Suppressor macrophage treated with lipopolysaccharide for 1 hour (primary cell): Measurements from ENCODE around the gene ERCC3.
"Not testable (repeated sequence)": the region's sequence is repeated elsewhere in the genome, so short reads cannot be mapped to it uniquely, and the experiment has no call there.

Experiments
- DNase-seq, 3 donors: peaks; one replicate each; pipeline ENCODE4 v3.0.0-alpha.2; 2020 to 2022

The ERCC3 gene

DNA sequence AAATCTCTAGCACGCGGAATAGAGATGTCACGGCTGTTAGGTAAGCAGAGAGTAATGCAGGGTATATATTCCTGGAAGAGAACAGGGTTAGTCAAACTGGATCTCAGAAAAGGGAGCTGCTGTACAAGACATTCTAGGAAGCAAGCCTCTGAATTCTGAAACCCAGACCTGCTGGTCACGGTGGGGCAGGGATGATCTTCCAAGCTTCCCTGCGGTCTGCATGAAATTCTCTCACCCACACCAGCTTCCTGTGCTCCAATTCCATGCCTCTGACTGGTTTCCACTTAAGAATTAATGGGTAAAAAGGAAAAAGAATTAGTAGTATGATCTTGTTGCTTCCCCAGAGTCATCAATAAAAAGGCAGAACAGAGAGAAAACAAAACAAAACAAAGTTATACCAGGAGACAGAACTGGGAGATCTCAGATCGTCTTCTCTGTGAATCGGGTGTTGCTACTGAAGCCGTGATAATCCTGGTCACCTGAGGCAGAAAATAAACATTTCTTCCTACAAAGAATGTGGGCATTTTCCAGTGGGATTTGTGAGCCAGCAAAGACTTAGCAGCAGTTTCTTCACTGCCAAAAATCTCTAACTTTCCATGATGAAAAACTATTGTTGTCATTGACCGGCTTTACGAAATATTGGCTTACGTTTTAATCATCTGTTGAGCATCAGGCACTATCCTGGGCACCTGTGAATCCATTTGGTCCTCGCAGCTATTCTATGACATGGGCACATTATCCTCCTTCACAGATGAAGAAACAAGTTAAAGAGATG lies 68.6 kb downstream of the ERCC3 start:
- no peak for DNase-seq

DNA sequence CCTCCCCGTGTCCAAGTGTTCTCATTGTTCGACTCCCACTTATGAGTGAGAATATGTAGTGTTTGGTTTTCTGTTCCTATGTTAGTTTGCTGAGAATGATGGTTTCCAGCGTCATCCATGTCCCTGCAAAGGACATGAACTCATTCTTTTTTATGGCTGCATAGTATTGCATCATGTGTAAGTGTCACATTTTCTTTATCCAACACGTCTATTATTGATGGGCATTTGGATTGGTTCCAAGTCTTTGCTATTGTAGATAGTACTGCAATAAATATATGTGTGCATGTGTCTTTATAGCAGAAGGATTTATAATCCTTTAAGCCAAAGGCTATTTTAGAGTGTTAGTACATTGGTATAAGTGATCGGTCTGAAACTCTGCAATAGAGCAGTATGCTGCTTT lies 69.8 kb downstream of the ERCC3 start:
- not testable (repeated sequence) for DNase-seq

DNA sequence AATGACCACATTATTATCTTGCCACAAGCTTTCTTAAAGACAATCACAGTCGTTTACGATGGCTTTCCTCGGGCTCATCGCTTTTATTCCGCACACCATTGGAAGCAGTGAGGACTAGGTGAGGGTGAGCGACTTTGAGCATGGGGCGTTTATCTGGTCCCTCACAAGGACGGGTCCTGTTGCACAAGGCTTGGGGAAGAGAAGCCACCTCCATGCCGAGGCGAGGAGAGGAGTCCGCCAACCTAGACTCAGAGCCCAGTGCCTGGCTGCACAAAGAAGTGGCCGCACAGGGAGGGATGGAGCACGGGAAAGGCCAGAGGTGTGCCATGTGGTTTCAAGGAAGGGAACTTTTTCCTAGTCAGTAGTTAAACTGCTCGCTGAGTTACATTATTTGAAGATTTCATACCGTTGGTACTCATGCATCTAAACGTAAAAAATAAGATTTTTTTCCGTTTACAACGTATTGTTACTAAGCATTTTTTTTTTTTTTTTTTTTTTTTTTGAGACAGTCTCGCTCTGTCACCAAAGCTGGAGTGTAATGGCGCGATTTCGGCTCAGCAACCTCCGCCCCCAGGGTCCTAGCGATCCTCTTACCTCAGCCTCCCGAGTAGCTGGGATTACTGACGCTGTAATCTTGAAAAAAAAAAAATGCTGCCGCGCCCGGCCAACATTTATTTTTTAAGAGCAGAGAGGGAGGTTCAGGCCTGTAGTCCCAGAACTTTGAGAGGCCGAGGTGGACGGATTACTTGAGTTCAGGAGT lies 73.0 kb downstream of the ERCC3 start:
- peak in 1 of 3 donors; percentile 29 for DNase-seq

DNA sequence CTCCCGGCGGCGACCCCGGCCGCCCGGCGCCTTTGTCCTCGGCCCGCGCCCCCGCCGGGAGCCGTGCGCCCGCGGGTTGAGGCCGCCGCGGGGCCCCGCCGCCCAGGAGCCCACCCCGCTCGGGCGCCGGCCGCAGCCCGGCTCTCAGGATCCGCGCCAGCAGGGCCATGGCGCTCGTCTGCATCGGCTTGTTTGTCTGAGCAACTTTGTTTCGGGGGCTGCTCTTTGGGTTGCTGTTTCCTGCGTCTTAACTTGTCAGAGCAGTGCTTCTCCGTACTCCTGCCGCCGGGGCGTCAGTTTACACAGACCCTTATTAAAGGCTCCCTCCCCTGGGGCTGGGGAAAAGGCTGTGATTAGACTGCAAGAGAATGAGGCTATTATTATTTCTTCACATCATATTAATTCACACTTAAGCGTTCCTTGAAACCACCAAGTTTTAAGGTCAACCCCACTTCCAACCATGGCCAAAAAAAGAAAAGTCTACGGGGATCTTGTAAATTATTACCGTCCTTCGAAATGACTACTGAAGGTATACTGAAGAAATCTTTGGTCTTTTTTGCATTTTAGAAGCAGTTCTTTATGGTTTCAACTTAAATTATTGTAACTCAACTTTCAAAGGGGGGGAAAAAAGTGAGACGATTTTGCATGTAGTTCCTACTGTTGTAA lies 73.7 kb downstream of the ERCC3 start, which contains the start of gene CYP27C1:
CYP27C1 (minus strand) TSS at position 198 of the 666 bp plus-strand sequence; CDS start at position 169, 29 bp downstream.
- DNase-seq: peak in 1 of 3 donors; percentile 40

DNA sequence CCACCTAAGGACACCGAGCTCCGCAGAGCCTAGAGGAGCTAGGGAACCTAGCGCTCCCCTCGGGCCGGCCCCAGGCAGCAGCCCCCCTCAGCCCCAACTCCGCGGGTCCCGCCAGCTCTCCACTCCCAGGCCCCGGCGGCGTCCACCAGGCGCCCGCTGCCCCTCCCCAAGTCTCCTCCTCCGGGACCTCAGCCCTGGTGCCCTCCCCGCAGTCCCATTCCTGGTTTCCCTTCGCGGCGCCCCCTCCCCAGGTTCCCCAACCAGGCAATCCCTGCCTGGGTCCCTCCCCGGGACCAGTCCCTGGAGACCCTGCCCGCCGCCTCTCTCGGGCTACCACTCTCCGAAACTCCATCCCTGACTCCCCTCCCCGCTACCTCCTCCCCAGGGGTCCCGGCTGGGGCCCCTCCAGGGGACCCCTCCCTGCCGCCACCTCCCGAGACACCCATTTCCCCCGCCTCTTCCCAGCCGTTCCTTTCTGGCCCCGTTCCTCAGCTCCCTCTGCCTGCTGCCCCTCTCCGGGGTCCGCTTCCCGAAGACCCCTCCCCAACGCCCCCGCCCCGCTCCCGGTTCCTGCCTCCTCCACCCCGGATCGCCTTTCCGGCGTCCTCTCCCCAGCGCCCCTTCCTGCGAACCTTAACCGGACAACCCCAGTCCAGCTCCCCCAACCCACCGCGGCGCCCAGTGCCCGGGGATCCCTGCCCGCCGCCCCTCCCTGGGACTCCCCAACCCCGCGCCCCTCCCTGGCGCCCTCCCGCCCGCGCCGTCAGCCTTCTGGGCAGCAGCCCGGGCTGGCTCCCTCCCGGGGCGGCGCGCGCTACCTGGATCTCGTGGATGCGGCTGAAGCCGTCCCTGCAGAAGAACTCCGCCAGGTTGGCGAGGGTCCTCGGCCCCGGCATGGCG lies 74.5 kb downstream of the ERCC3 start:
- DNase-seq: peak in 1 of 3 donors; percentile 39

DNA sequence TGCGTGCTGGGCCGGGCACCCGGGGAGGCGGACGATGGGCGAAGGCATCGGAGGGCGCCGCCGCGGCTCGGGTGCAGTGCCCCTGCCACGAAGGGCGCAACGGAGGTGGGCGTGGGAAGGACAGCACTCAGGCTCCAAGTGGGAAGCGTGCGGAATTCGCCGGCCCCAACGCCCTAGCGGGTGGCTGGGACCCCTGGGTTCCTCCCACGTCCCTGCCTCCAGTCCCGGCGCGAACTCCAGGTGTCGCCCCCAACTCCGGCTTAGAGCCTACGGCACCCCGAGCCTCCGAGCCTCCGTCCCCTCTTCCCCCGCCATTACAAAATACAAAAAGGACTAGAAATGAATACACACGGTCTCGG lies 75.2 kb downstream of the ERCC3 start:
- peak in 1 of 3 donors; percentile 25 for DNase-seq

DNA sequence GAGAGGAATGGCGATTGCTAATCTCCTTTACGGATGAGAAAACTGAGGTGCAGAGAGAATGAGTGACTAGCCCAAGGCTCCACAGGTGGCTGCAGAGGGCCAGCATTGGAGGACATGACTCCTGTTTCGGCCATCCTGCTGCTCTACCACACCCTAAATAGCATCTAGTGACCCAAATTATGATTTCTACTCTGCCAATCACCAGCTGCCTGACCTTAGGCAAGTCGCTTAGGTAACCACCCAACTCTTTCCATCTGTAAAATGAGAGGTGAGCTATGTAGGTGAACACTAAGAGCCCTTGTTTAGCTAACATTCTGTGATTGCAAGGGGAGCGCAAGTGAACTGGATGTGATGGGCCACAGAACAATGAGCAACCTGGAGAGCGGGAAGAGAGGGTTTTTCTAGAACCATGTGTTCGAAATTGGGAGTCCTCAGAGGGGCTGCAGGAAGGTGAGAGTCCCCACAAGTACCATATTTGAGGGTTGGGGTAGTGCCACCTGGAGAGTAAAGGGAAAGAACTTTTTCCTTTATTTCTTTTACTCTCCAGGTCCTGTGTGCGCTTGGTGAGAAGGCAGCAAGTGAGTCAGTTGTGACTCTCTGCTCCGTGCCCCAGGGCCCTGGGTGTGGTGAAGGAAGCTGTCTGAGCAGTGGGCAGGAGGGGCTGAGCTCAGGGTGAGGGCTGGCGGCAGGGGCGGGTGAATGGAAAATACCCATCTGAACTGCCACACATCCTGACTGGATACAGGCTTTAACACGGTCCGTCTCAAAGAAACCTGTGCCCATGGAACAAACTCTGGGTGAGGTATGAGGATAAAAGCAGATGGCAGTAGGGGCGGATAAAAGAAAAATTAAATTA lies 76.2 kb downstream of the ERCC3 start:
- DNase-seq: peak; percentile 38 to 58 (median 43)

DNA sequence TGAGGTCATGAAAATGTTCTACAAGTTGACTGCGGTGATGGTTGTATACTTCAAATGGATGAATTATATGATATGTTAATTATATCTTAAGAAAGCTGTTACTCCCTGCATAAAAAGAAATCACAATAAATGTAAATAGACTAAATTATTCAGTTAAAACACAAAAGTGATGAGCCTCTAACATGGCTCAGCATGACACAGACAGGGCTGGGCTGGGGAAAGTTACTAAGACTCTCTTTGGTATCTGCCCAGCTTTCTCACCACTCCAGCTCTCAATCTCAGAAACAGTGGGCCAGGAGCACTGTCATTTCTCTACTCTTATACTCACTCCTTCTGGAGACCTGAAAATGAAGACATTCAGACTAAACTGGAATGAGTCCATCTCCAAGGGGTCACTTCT lies 77.4 kb downstream of the ERCC3 start:
- no peak for DNase-seq

DNA sequence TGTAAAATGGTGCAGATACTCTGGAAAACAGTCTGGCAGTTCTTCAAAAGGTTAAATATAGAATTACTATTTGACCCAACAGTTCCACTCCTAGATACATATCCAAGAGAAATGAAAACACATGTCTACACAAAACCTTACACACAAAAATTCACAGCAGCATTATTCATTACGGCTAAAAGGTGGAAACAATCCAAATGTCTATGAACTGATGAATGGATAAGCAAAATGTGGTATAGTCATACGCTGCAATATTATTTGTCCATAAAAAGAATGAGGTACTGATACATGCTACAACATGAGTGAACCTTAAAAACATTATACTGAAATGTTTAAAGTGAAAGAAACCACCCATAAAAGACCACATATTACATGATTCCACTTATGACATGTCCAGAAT lies 77.8 kb downstream of the ERCC3 start:
- no peak for DNase-seq

DNA sequence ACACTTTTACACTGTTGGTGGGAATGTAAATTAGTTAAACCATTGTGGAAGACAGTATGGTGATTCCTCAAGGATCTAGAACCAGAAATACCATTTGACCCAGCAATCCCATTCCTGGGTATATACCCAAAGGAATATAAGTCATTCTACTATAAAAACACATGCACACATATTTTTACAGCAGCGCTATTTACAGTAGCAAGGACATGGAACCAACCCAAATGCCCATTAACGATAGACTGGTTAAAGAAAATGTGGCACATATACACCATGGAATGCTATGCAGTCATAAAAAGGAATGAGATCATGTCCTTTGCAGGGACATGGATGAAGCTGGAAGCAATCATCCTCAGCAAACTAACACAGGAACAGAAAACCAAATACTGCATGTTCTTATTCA lies 79.7 kb downstream of the ERCC3 start:
- not testable (repeated sequence) for DNase-seq

DNA sequence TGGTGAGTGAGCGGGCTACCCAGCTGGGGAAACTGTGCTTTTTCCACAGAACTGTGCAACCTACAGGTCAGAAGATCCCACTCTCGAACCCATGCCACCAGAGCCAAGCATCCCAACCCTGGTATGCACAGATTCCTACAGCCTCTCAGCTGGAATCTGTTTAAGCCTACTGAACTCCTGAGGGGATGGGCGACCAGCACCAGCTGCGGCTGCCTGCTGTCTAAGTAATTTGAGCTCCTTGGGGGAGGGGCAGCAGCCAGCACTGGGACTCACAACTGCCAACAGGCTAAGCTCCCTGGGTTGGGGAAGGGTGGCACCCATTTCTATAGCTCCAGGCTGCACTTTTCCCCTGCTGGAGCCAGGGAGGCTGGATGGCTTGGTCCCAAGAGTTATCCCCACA lies 85.6 kb downstream of the ERCC3 start:
- DNase-seq: no peak
